Peyer's patch (tissue), 4 donors: Measurements from ENCODE around the gene OR6N2. TPM values are rescaled to one million over a fixed set of nuclear protein-coding genes. Genes with fewer than 3 reads are reported as not detected.

Experiments
- DNase-seq, 3 donors: peaks; one replicate each; pipeline ENCODE4 v3.0.0-alpha.2; 2017 to 2019
- H3K27ac ChIP-seq, 4 donors: fragments of 200-600 bp; sonication (generic); one replicate each; pipeline ENCODE4 v1.5.1; 2016 to 2019
- H3K27me3 ChIP-seq, 2 donors: fragments of 200-600 bp; sonication (generic); one replicate each; pipeline ENCODE4 v1.5.1; 2019
- H3K36me3 ChIP-seq, 3 donors: fragments of 200-600 bp; sonication (generic); one replicate each; pipeline ENCODE4 v1.5.1; 2016 to 2019
- H3K4me1 ChIP-seq, 4 donors: fragments of 200-600 bp; sonication (generic); one replicate each; pipeline ENCODE4 v1.5.1; 2016 to 2019
- H3K4me3 ChIP-seq, 4 donors: fragments of 200-600 bp; sonication (generic); 1 replicate in 3 of 4; 2 replicates in 1 of 4; pipeline ENCODE4 v1.5.1; 2016 to 2019; ENCODE audit warnings: mild to moderate bottlenecking in 1 of 4
- H3K9me3 ChIP-seq, 4 donors: fragments of 200-600 bp; sonication (generic); one replicate each; pipeline ENCODE4 v1.5.1; 2016 to 2019; ENCODE audit warnings: mild to moderate bottlenecking in 1 of 4
- CTCF ChIP-seq, 6 experiments: fragments of 450-650 bp in 4 of 6; fragments of 200-600 bp in 2 of 6; sonication (generic) in 1 of 6; IDR thresholded peaks; one replicate each; pipeline ENCODE4 v1.5.1; 2017 to 2019; ENCODE audit warnings: antibody characterized with exemption in 6 of 6, mild to moderate bottlenecking in 3 of 6, moderate library complexity in 1 of 6
- POLR2A ChIP-seq, 2 donors: fragments of 450-650 bp; IDR thresholded peaks; one replicate each; pipeline ENCODE4 v1.5.1; 2017; ENCODE audit warnings: antibody characterized with exemption in 2 of 2, mild to moderate bottlenecking in 2 of 2, moderate library complexity in 2 of 2
- total RNA-seq, 4 donors: library from RNA; depleted of rRNA; stranded (reverse); fragments of >200 nt; gene quantifications; one replicate each; pipeline ENCODE4 v1.1.0, GENCODE V29; 2016

Gene OR6N2
- total RNA-seq, 4 donors from 2014 or later, result not detected

GRCh38 chr1:158818560-158818959 lies 37.6 kb upstream of the OR6N2 start:
- H3K27me3 ChIP-seq, result no peaks in the 10 kb centered on the region
- TF ChIP-seq CTCF (IDR thresholded peaks at IDR 0.05) (no peak), POLR2A (IDR thresholded peaks at IDR 0.05) (no peak)
- H3K9me3 ChIP-seq, result no peaks in the 10 kb centered on the region
- no peaks in the 10 kb centered on the region for H3K4me1 ChIP-seq
- DNase-seq, result no peak
- H3K27ac ChIP-seq, result peak overlapping the region in 1 of 4 donors; percentile 34
- no peak overlapping the region for H3K4me3 ChIP-seq
- H3K36me3 ChIP-seq, result no peaks in the 10 kb centered on the region

DNA sequence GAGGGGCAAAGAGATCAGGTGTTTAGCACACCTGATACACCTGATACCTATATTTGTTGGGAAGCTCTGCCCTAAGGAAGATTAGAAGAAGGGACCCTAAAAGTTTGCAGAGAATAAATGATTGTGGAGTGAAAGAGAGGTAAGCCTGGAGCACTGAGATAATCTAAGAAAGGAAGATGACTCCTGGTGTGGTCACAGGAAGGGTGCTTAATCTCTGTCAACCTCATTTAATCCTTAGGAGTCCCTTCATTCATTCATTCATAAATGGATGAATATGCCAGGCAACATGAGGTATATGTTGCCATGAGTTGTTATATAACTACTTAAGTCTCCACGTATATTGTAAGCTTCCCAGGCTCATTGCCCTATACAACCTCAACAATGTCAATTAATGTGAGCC lies 34.0 kb upstream of the OR6N2 start:
- no peaks in the 10 kb centered on the region for H3K27me3 ChIP-seq
- DNase-seq, result no peak
- no peaks in the 10 kb centered on the region for H3K9me3 ChIP-seq
- H3K4me3 ChIP-seq, result no peak overlapping the region
- no peaks in the 10 kb centered on the region for H3K4me1 ChIP-seq
- no peaks in the 10 kb centered on the region for H3K36me3 ChIP-seq
- no peak for TF ChIP-seq POLR2A (IDR thresholded peaks at IDR 0.05)
- no peak for TF ChIP-seq CTCF (IDR thresholded peaks at IDR 0.05)
- H3K27ac ChIP-seq, result no peak overlapping the region

GRCh38 chr1:158813164-158813563 lies 32.2 kb upstream of the OR6N2 start:
- H3K4me3 ChIP-seq, result no peak overlapping the region
- H3K27ac ChIP-seq, result no peak overlapping the region
- no peaks in the 10 kb centered on the region for H3K27me3 ChIP-seq
- no peaks in the 10 kb centered on the region for H3K9me3 ChIP-seq
- no peaks in the 10 kb centered on the region for H3K36me3 ChIP-seq
- no peak for DNase-seq
- H3K4me1 ChIP-seq, result no peaks in the 10 kb centered on the region
- no peak for TF ChIP-seq CTCF (IDR thresholded peaks at IDR 0.05)
- no peak for TF ChIP-seq POLR2A (IDR thresholded peaks at IDR 0.05)

GRCh38 chr1:158812336-158812735 lies 31.3 kb upstream of the OR6N2 start:
- TF ChIP-seq CTCF (IDR thresholded peaks at IDR 0.05), result no peak
- TF ChIP-seq POLR2A (IDR thresholded peaks at IDR 0.05), result no peak
- no peak for DNase-seq
- no peaks in the 10 kb centered on the region for H3K4me1 ChIP-seq
- H3K36me3 ChIP-seq, result no peaks in the 10 kb centered on the region
- H3K9me3 ChIP-seq, result no peaks in the 10 kb centered on the region
- H3K27me3 ChIP-seq, result no peaks in the 10 kb centered on the region
- H3K27ac ChIP-seq, result no peak overlapping the region
- no peak overlapping the region for H3K4me3 ChIP-seq

DNA sequence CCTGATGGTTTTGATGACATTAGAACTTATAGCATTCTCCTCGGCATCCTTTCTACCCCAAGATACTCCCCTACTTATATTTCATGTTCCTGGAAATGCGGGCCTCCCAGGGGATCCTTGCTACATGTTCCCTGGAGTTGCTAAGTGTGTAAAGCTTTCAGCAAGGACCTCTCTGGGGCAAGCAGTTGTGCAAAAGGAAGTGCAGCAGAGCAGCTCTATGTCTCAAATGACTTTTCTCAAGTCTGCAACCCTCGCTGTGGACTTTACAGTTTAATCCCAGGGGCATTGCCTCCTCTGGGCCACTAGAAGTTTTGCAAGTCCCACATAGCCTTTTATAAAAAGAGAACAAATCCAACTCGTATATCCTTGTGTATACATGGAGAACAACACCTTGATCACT lies 29.3 kb upstream of the OR6N2 start:
- H3K4me1 ChIP-seq, result no peaks in the 10 kb centered on the region
- no peaks in the 10 kb centered on the region for H3K36me3 ChIP-seq
- no peak overlapping the region for H3K4me3 ChIP-seq
- no peaks in the 10 kb centered on the region for H3K27me3 ChIP-seq
- no peak for DNase-seq
- no peak overlapping the region for H3K27ac ChIP-seq
- H3K9me3 ChIP-seq, result no peaks in the 10 kb centered on the region
- no peak for TF ChIP-seq POLR2A (IDR thresholded peaks at IDR 0.05)

- no peaks in the 10 kb centered on the region for H3K36me3 ChIP-seq
- H3K27ac ChIP-seq, result no peak overlapping the region
- no peaks in the 10 kb centered on the region for H3K27me3 ChIP-seq
- no peaks in the 10 kb centered on the region for H3K9me3 ChIP-seq
- H3K4me3 ChIP-seq, result no peak overlapping the region
- TF ChIP-seq POLR2A (IDR thresholded peaks at IDR 0.05) (no peak), CTCF (IDR thresholded peaks at IDR 0.05) (no peak)
- no peaks in the 10 kb centered on the region for H3K4me1 ChIP-seq
- no peak for DNase-seq
Measured at GRCh38 chr1:158809862-158810261, 28.9 kb upstream of the OR6N2 start.
